CD4-positive, alpha-beta T cell treated with Interferon gamma for 1 hour (primary cell): ENCODE results near the gene BICC1.

Experiments
- DNase-seq: peaks from one replicate; pipeline ENCODE4 v3.0.0-alpha.2; 2020

BICC1 gene

GRCh38 chr10:58755677-58756076 lies 243.0 kb downstream of the BICC1 start:
- DNase-seq: no peak

GRCh38 chr10:58756130-58756719 lies 243.6 kb downstream of the BICC1 start:
- DNase-seq: no peak

GRCh38 chr10:58757352-58758065 lies 244.8 kb downstream of the BICC1 start:
- DNase-seq: no peak

- DNase-seq: no peak
These were observed 245.6 kb downstream of the BICC1 start for GRCh38 chr10:58758321-58758720.

GRCh38 chr10:58764087-58764747 lies 251.5 kb downstream of the BICC1 start:
- DNase-seq: no peak

- no peak for DNase-seq
These were observed 253.2 kb downstream of the BICC1 start for GRCh38 chr10:58765910-58766309.

- DNase-seq: no peak
These were observed 255.0 kb downstream of the BICC1 start for GRCh38 chr10:58767652-58768051.

GRCh38 chr10:58771863-58772262 lies 259.2 kb downstream of the BICC1 start:
- DNase-seq: no peak

GRCh38 chr10:58772758-58773157 lies 260.1 kb downstream of the BICC1 start:
- DNase-seq: no peak

GRCh38 chr10:58773341-58773740 lies 260.7 kb downstream of the BICC1 start:
- no peak for DNase-seq

GRCh38 chr10:58773944-58774343 lies 261.3 kb downstream of the BICC1 start:
- DNase-seq: no peak

- DNase-seq: no peak
These were observed 263.4 kb downstream of the BICC1 start for GRCh38 chr10:58775960-58776567.

GRCh38 chr10:58776568-58777318 lies 264.1 kb downstream of the BICC1 start:
- DNase-seq: no peak

GRCh38 chr10:58778966-58779365 lies 266.3 kb downstream of the BICC1 start:
- DNase-seq: no peak

- no peak for DNase-seq
These were observed 266.9 kb downstream of the BICC1 start for GRCh38 chr10:58779594-58779993.

GRCh38 chr10:58780476-58780875 lies 267.8 kb downstream of the BICC1 start:
- DNase-seq: no peak

- DNase-seq: no peak
These were observed 269.3 kb downstream of the BICC1 start for GRCh38 chr10:58781873-58782488.

- no peak for DNase-seq
These were observed 270.5 kb downstream of the BICC1 start for GRCh38 chr10:58782876-58783851.

- no peak for DNase-seq
These were observed 271.7 kb downstream of the BICC1 start for GRCh38 chr10:58784361-58784760.

GRCh38 chr10:58785354-58785753 lies 272.7 kb downstream of the BICC1 start:
- no peak for DNase-seq

- DNase-seq: no peak
These were observed 278.5 kb downstream of the BICC1 start for GRCh38 chr10:58791137-58791536.
